AG04449 (cell line): Measurements from ENCODE around the gene SCARB2.

Experiments
- CTCF ChIA-PET: fragments of 350-600 bp; formaldehyde crosslinking; extraction: SDS; loops from one replicate; lab custom pipeline; 2021; ENCODE audit warnings: antibody characterized with exemption; lab: Yijun Ruan, JAX
- POLR2A ChIA-PET: fragments of 400-600, 350-600 bp; formaldehyde crosslinking; extraction: SDS; loops from one replicate; lab custom pipeline; 2020; ENCODE audit warnings: antibody characterized with exemption, inconsistent platforms; lab: Yijun Ruan, JAX
- DNase-seq: peaks from one replicate; pipeline ENCODE4 v3.0.0-alpha.2; 2010; ENCODE audit warnings: low read depth, low spot score
- H3K4me3 ChIP-seq: 2 replicates; pipeline ENCODE4 v1.5.1; 2011; ENCODE audit warnings: low read depth, mild to moderate bottlenecking, control low read depth, low read length
- CTCF ChIP-seq: IDR thresholded peaks from one replicate; pipeline ENCODE4 v1.5.1; 2011; ENCODE audit warnings: mild to moderate bottlenecking, moderate library complexity, low read length, control low read depth, inconsistent platforms; ENCODE audit not compliant: insufficient read depth; ENCODE audit errors: missing control alignments

Gene SCARB2

GRCh38 chr4:76200771-76201231 lies 12.8 kb downstream of the SCARB2 start:
- DNase-seq = no peak
- ChIA-PET POLR2A (no interaction called here), CTCF (interaction anchor here (1.8 kb wide), 1 partner anchor 21 kb away, joined by 19 read pairs; no protein-coding TSS in a partner anchor)
- no peak for TF ChIP-seq CTCF
- H3K4me3 ChIP-seq = no peak overlapping the region

GRCh38 chr4:76199664-76200211 lies 13.9 kb downstream of the SCARB2 start:
- H3K4me3 ChIP-seq = no peak overlapping the region
- ChIA-PET POLR2A (interaction anchor here (2.2 kb wide), 1 partner anchor 13 kb away, joined by 10 read pairs; the partner anchor contains the start of gene SCARB2), CTCF (interaction anchor here (1.1 to 1.8 kb wide), 2 partner anchors 20 to 178 kb away, joined by 3 to 19 read pairs; no protein-coding TSS in a partner anchor)
- no peak for DNase-seq
- TF ChIP-seq CTCF = no peak

- TF ChIP-seq CTCF = no peak
- no peak for DNase-seq
- H3K4me3 ChIP-seq = no peak overlapping the region
- ChIA-PET POLR2A (interaction anchor here (0.7 to 2.2 kb wide), 2 partner anchors 14 to 555 kb away, joined by 3 to 10 read pairs; partner anchors contain the start of gene SCARB2), CTCF (interaction anchor here (0.8 to 2.8 kb wide), 3 partner anchors 9 to 19 kb away, joined by 3 to 22 read pairs (median 3); no protein-coding TSS in a partner anchor)
Measured at GRCh38 chr4:76198411-76199237, 15.0 kb downstream of the SCARB2 start.

- H3K4me3 ChIP-seq = no peak overlapping the region
- no peak for TF ChIP-seq CTCF
- CTCF ChIA-PET = interaction anchor here (2.8 kb wide), 1 partner anchor 18 kb away, joined by 22 read pairs; no protein-coding TSS in a partner anchor
- no peak for DNase-seq
- POLR2A ChIA-PET = interaction anchor here (2.2 kb wide), 1 partner anchor 15 kb away, joined by 10 read pairs; the partner anchor contains the start of gene SCARB2
Measured at GRCh38 chr4:76197971-76198410, 15.6 kb downstream of the SCARB2 start.

- no peak for TF ChIP-seq CTCF
- H3K4me3 ChIP-seq = no peak overlapping the region
- ChIA-PET CTCF (interaction anchor here (2.8 kb wide), 1 partner anchor 17 kb away, joined by 22 read pairs; no protein-coding TSS in a partner anchor), POLR2A (no interaction called here)
- no peak for DNase-seq
Measured at GRCh38 chr4:76197031-76197743, 16.4 kb downstream of the SCARB2 start.
